ENCODE measurements around the gene RAB6A. TPM values are rescaled to one million over a fixed set of nuclear protein-coding genes. Genes with fewer than 3 reads are reported as not detected.

RAB6A gene
- total and polyA plus RNA-seq, 2 of the 8 experiments (the other 6 are each of a cell fraction or from before 2014, with no cell fraction given) = 24.4 to 88.6 TPM

GRCh38 chr11:73655686-73656085 lies 105.2 kb downstream of the RAB6A start (continued):
- TF ChIP-seq TCF12 (IDR thresholded peaks at IDR 0.05; ENCODE audit: low read depth, low read length) (no peak), NANOG (IDR thresholded peaks at IDR 0.05; ENCODE audit: insufficient read depth, low read depth, low read length, poor library complexity, severe bottlenecking) (no peak), SRF (IDR thresholded peaks at IDR 0.05; ENCODE audit: low read depth, low read length) (no peak), CEBPB (IDR thresholded peaks at IDR 0.05; ENCODE audit: low read depth, low read length) (no peak), SP4 (IDR thresholded peaks at IDR 0.05; ENCODE audit: low read length) (no peak), POLR2AphosphoS5 (IDR thresholded peaks at IDR 0.05; ENCODE audit: low read depth, low read length) (no peak)

Measured in H1 (cell line).